ENCODE results near the gene GPR26.

Gene GPR26

GRCh38 chr10:123649676-123650075 lies 16.5 kb upstream of the GPR26 start:
- no peak for DNase-seq

DNA sequence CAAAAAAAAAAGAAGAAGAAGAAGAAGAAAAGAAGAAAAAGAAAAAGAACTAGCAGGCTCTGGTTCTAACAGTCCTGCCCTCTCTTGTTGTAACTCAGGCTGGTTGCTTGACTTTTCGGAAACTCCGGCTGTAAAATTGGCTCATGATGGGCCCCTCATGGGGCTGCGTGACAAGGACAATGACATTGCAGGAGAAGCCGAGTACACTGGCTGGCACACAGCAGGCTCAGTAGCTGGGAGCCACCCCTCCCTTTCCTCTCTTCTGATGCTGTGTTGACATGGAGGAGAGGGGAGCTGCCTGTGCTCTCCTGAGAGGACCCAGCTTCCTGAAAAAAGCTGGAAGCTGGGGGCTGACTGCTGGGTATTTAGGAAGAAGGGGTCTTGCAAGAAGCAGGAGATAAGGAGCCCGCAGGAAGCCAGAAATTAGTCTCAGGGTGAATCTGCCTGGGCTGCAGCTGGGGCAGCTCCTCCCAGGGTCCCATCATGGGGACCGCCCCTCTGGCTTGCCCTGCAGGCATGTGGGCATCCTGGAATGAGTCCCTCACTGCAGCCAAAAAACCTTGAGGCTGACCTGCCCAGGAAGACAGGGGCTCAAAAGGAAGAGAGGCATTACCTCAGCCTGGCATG lies 14.6 kb upstream of the GPR26 start:
- no peak for DNase-seq

- no peak for DNase-seq
Observed at GRCh38 chr10:123655751-123656150, 10.4 kb upstream of the GPR26 start.

DNA sequence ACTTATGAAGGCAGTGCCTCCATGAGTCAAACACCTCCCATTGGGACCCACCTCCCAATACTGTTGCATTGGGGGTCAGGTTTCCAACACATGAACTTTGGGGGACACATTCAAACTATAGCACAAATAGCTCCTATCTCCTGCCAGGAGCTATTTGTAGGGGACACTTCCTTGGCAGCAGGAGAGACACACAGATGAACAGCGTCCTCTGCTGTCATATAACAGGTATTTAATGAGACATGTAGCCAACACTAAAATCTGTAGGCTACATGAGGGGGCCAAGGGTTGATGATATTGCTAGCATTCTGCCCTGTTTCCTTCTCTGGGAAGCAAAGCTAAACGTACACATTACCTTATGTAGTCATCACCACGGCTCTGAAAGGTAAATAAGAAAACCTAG lies 2.6 kb upstream of the GPR26 start:
- DNase-seq, result no peak

- DNase-seq, result no peak
Observed at GRCh38 chr10:123665491-123666286, 466 bp upstream of the GPR26 start.

GRCh38 chr10:123669886-123670285 lies 3.7 kb downstream of the GPR26 start:
- DNase-seq, result no peak

DNA sequence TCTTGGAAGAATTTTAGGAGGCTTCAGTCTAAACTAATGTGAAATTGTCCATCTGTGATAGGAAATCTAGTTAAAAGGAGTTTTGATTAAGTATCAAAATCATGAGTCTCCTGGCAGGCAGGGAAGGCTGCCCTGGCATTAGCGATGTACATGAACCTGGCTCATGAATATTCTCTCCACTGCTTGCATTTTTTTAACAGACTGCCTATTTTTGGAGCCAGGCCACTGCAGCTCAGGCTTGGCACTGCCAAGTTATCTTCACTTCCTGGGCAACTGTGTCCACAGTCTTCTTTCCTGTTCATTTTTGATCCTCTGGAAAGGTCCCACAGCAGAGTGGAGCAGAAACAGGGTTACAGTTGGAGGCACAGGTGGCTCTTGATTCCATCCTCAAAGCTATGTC lies 7.0 kb downstream of the GPR26 start:
- no peak for DNase-seq

DNA sequence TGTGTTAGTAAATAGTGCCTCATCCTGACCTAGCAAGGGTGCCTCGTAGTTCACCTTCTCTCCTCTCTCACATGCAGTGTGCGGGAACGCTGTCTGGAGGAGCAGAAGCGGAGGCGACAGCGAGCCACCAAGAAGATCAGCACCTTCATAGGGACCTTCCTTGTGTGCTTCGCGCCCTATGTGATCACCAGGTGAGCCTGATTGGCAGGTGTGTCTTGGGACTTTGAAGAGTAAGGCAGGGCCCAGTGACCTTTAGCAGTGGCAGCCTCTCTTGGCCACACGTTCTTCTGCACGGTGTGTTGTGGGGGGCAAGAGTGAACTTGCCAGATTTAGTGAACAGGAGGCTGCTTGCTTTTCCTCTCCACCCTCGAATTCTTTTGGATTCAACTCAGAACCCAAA lies 8.6 kb downstream of the GPR26 start:
- DNase-seq, result no peak

DNA sequence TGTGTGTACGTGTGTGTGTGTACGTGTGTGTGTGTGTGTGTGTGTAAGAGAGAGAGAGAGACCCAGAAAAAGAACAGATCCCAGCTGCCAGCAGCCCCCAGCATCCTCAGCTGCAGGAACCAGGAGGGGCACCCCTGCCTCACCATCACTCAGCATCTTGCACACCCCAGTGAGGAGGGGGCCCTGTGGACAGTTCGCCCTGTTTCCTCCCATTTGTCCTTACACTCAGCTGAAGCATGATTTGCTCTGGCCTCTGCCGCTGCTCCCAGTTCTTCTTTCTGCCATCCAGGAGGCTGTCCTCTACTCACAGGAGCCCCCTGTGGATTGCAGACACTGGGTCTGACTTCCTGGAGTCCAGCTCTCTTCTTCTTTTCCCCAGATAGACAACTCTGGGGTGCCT lies 9.7 kb downstream of the GPR26 start:
- DNase-seq, result no peak

- no peak for DNase-seq
Observed at GRCh38 chr10:123677556-123677955, 11.4 kb downstream of the GPR26 start.

GRCh38 chr10:123678376-123678775 lies 12.2 kb downstream of the GPR26 start:
- DNase-seq, result no peak

- no peak for DNase-seq
Observed at GRCh38 chr10:123681285-123681684, 15.1 kb downstream of the GPR26 start.

DNA sequence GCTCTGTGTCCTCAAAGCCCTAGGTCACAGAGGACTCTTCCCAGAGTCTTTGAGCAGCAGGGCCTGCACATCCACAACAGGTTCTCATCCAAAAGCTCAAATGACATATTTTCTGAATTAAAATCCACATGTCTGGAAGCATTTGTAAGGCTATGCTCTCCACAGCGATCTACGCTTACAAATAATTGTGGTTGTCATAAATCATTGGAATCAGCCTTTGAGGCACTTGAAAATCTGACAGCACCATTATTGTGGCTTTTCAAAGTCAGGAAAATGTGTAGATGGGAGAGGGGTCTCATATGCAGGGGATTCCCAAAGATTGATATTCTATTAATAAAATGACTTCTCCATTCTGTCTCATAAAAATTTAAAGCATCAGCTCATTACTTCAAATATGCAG lies 16.3 kb downstream of the GPR26 start:
- no peak for DNase-seq

- no peak for DNase-seq
Observed at GRCh38 chr10:123683459-123683858, 17.3 kb downstream of the GPR26 start.

GRCh38 chr10:123683865-123684264 lies 17.7 kb downstream of the GPR26 start:
- no peak for DNase-seq

- DNase-seq, result no peak
Observed at GRCh38 chr10:123685260-123685659, 19.1 kb downstream of the GPR26 start.

GRCh38 chr10:123687758-123688157 lies 21.6 kb downstream of the GPR26 start:
- no peak for DNase-seq

DNA sequence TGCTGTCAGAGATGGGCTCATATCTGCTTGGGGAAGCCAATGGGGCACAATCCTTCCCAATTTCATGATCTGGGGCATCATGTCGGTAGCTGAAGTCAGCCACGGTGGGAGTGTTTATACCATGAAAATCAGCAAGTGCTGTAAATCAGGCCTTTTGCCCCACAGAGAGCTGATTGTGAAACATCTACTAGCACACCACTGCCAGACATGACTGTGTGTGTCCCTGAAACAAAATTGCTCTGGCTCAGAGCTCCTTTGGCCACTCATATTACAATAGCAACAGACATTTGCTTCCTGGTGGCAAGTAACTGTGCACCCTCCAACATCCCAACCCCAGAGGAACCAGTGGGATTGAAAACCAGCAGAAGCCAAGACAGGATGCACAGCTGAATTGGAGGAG lies 23.7 kb downstream of the GPR26 start:
- no peak for DNase-seq

DNA sequence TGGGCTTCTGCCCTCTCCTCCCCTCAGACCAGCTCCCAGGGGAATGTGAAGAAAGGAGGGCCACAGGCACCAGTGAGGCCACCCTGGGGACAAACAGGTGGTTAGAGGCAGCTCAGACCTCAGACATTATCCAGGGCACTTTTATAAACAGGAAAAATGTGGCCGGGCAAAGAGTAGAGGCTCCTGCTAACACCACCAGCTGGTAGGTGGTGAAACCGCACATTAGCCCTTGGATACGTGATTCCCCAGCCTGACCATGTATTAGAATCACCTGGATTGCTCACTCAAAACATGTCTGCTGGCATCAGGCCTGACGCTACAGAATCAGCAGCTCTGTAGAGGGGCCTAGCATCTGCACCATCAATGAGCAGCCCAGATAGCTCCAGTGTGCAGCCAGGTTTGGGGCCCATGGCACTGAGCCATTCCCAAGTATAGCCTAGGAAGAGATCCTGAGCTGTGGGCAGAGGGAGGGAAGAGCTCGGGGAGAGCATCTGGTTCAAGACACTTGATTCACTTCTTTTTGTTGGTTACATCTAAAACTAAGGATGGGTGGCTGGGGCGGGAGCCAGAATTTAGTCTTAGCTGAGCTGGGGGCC lies 37.1 kb downstream of the GPR26 start:
- no peak for DNase-seq

- DNase-seq, result no peak
Observed at GRCh38 chr10:123704076-123704475, 37.9 kb downstream of the GPR26 start.

DNA sequence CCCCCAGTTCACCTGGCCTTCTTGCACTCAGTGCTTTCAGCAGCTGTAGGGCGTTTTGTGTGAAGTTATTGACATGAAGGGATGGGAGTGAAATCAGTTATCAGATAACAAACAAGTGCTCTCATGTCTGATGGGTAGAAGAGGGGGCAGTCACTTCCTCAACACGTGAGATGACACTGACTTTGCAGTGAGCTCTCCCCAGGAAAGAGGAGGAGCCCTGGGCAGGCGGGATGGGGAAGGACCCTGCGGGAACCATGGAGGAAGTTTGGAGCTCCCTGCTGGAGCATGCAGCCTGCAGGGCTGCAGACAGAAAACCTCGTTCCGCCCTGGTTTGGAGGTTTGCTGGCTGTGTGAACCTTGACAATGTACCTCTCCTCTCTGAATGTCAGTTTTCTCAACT lies 38.7 kb downstream of the GPR26 start:
- no peak for DNase-seq

GRCh38 chr10:123706236-123706635 lies 40.1 kb downstream of the GPR26 start:
- DNase-seq, result no peak

DNA sequence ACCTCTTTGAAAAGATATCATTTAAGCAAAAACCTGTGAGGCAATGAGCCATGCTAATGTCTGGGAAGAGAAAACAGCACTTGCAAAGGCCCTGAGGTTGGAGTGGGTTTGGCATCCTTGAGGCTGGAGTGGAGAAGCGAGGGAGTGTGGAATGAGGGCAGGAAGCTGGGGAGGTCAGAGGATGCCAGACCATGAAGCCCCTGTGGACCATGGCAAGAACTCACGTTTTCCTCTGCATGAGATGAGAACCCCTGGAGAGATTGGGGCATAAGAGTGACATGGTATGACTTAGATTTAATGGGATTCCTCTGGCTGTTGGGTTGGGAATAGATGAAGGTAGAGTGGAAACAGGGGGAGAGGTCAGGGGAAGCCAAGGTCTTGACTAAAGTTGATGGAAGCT lies 49.4 kb downstream of the GPR26 start:
- DNase-seq, result no peak

- no peak for DNase-seq
Observed at GRCh38 chr10:123717336-123717735, 51.2 kb downstream of the GPR26 start.
